GM23338 (cell line): ENCODE results near the gene SEC14L3.

Experiments used
- CTCF ChIP-seq, 2 experiments: fragments of 200-600 bp in 1 of 2; sonication (generic) in 1 of 2; conservative IDR thresholded peaks; 2 replicates each; pipeline versions ENCODE4 v1.5.1 to v1.6.1; 2016 to 2017; ENCODE audit warnings: antibody characterized with exemption in 2 of 2, low read depth in 2 of 2, mild to moderate bottlenecking in 2 of 2, moderate library complexity in 1 of 2
- EZH2 ChIP-seq: fragments of 200-600 bp; sonication (generic); IDR thresholded peaks from one replicate; pipeline ENCODE4 v1.8.0; 2017; ENCODE audit warnings: antibody characterized with exemption, mild to moderate bottlenecking, low read depth; ENCODE audit not compliant: unreplicated experiment

GRCh38 chr22:30432520-30432919 lies 39.3 kb downstream of the SEC14L3 start:
- TF ChIP-seq CTCF (conservative IDR thresholded peaks at IDR 0.05; ENCODE audit: low read depth in 2 of 2): no peak
- TF ChIP-seq EZH2: no peak
